IMR-90 (cell line): ENCODE measurements around the gene CIB2. TPM values are rescaled to one million over a fixed set of nuclear protein-coding genes. Genes with fewer than 3 reads are reported as not detected.

Experiments
- ATAC-seq: fragments of 200-7000 bp; cut with Tn5 transposase; 2 replicates; pipeline ENCODE4 v1.9.1; 2020; ENCODE audit warnings: low read depth, mild to moderate bottlenecking, moderate library complexity
- BruUV-seq: library from RNA; stranded (reverse); fragments of 400-500 nt; replicated peaks from 2 replicates; lab custom pipeline; 2021; lab: Mats Ljungman, UMichigan
- CTCF ChIA-PET: fragments of 300-600 bp; formaldehyde crosslinking; extraction: SDS; loops from one replicate; lab custom pipeline; 2021; ENCODE audit warnings: antibody characterized with exemption; lab: Yijun Ruan, JAX
- POLR2A ChIA-PET: fragments of 300-600 bp; sonication (Branson Sonifier 250); formaldehyde crosslinking; loops from one replicate; lab custom pipeline; 2022; ENCODE audit warnings: antibody characterized with exemption; ENCODE audit not compliant: unreplicated experiment; lab: Charles Lee
- DNase-seq: peaks from one replicate; pipeline ENCODE4 v3.0.0; 2013
- H2AFZ ChIP-seq: replicated peaks from 2 replicates; pipeline ENCODE3; 2013; ENCODE audit warnings: low read length, mild to moderate bottlenecking; ENCODE audit not compliant: poor library complexity
- H2AK5ac ChIP-seq: 2 replicates; pipeline ENCODE4 v1.6.1; 2013; ENCODE audit warnings: low read depth, low read length, inconsistent platforms
- H2AK9ac ChIP-seq: replicated peaks from 2 replicates; pipeline ENCODE3; 2013; ENCODE audit warnings: mild to moderate bottlenecking, low read depth, low read length, moderate library complexity; ENCODE audit not compliant: poor library complexity
- H2BK120ac ChIP-seq: 2 replicates; pipeline ENCODE4 v1.6.1; 2013; ENCODE audit warnings: low read depth, low read length, inconsistent platforms
- H2BK15ac ChIP-seq: 3 replicates; pipeline ENCODE4 v1.6.1; 2013; ENCODE audit warnings: low read depth, low read length, inconsistent platforms
- H2BK20ac ChIP-seq: 2 replicates; pipeline ENCODE4 v1.6.1; 2013; ENCODE audit warnings: low read depth, mild to moderate bottlenecking, inconsistent platforms, low read length, moderate library complexity
- H2BK5ac ChIP-seq: 2 replicates; pipeline ENCODE4 v1.6.1; 2013; ENCODE audit warnings: mild to moderate bottlenecking, low read depth, low read length, inconsistent platforms; ENCODE audit not compliant: poor library complexity, severe bottlenecking
- H3K14ac ChIP-seq: replicated peaks from 2 replicates; pipeline ENCODE4 v1.6.1; 2013; ENCODE audit warnings: low read depth, low read length, inconsistent platforms
- H3K18ac ChIP-seq: 2 replicates; pipeline ENCODE4 v1.6.1; 2013; ENCODE audit warnings: low read depth, low read length, control low read depth
- H3K23ac ChIP-seq: 2 replicates; pipeline ENCODE4 v1.6.1; 2013; ENCODE audit warnings: low read depth, low read length, inconsistent platforms
- H3K27ac ChIP-seq: 2 replicates; pipeline ENCODE4 v1.5.1; 2013; ENCODE audit warnings: mild to moderate bottlenecking, control low read depth, low read length; ENCODE audit not compliant: insufficient read depth
- H3K27me3 ChIP-seq: 2 replicates; pipeline ENCODE4 v1.6.1; 2013; ENCODE audit warnings: low read length; ENCODE audit not compliant: control insufficient read depth, insufficient read depth
- H3K36me3 ChIP-seq: 2 replicates; pipeline ENCODE4 v1.6.1; 2013; ENCODE audit warnings: low read length, mixed read lengths; ENCODE audit not compliant: control insufficient read depth, insufficient read depth
- H3K4ac ChIP-seq: 2 replicates; pipeline ENCODE4 v1.6.1; 2013; ENCODE audit warnings: low read depth, low read length, inconsistent platforms
- H3K4me1 ChIP-seq: 2 replicates; pipeline ENCODE4 v1.6.1; 2013; ENCODE audit warnings: low read length, mixed read lengths; ENCODE audit not compliant: control insufficient read depth, insufficient read depth
- H3K4me2 ChIP-seq: 2 replicates; pipeline ENCODE4 v1.6.1; 2013; ENCODE audit warnings: low read depth, mild to moderate bottlenecking, control low read depth, low read length, moderate library complexity
- H3K4me3 ChIP-seq: 2 replicates; pipeline ENCODE4 v1.5.1; 2013; ENCODE audit warnings: low read depth, mild to moderate bottlenecking, control low read depth, low read length, moderate library complexity; ENCODE audit not compliant: insufficient read depth
- H3K56ac ChIP-seq: 2 replicates; pipeline ENCODE4 v1.6.1; 2013; ENCODE audit warnings: low read length, inconsistent platforms; ENCODE audit not compliant: insufficient read depth; ENCODE audit errors: extremely low read depth
- H3K79me1 ChIP-seq, 2 experiments: 2 replicates each; pipeline ENCODE4 v1.6.1; 2013; ENCODE audit warnings: low read length in 2 of 2, inconsistent platforms in 1 of 2, low read depth in 1 of 2
- H3K9ac ChIP-seq: 2 replicates; pipeline ENCODE4 v1.6.1; 2013; ENCODE audit warnings: low read depth, low read length, control low read depth
- H3K9me1 ChIP-seq: 2 replicates; pipeline ENCODE4 v1.6.1; 2013; ENCODE audit warnings: low read length, inconsistent platforms; ENCODE audit not compliant: insufficient read depth
- H3K9me3 ChIP-seq: 2 replicates; pipeline ENCODE4 v1.6.1; 2013; ENCODE audit warnings: low read length; ENCODE audit not compliant: control insufficient read depth, insufficient read depth
- H4K20me1 ChIP-seq: 2 replicates; pipeline ENCODE4 v1.6.1; 2013; ENCODE audit warnings: low read length, inconsistent platforms; ENCODE audit not compliant: insufficient read depth
- H4K5ac ChIP-seq: 2 replicates; pipeline ENCODE4 v1.6.1; 2013; ENCODE audit warnings: mild to moderate bottlenecking, low read depth, low read length, control low read depth
- H4K8ac ChIP-seq, 2 experiments: 2 replicates each; pipeline ENCODE4 v1.6.1; 2013; ENCODE audit warnings: low read depth in 2 of 2, low read length in 2 of 2, control low read depth in 1 of 2, inconsistent platforms in 1 of 2
- H4K91ac ChIP-seq: 2 replicates; pipeline ENCODE4 v1.6.1; 2013; ENCODE audit warnings: low read depth, low read length, inconsistent platforms; ENCODE audit not compliant: insufficient read depth
- BHLHE40 ChIP-seq: fragments of 150-350 bp; IDR thresholded peaks from 2 replicates; pipeline ENCODE4 v1.6.1; 2016; ENCODE audit warnings: mild to moderate bottlenecking, low read depth, low read length
- CEBPB ChIP-seq: IDR thresholded peaks from 2 replicates; pipeline ENCODE4 v1.6.1; 2012; ENCODE audit warnings: low read depth, low read length, improper control_type of control experiment
- CHD1 ChIP-seq: IDR thresholded peaks from 2 replicates; pipeline ENCODE4 v1.6.1; 2012; ENCODE audit warnings: low read depth, low read length, improper control_type of control experiment
- FOS ChIP-seq: fragments of 150-350 bp; IDR thresholded peaks from 2 replicates; pipeline ENCODE4 v1.6.1; 2016; ENCODE audit warnings: low read depth, low read length
- MAFK ChIP-seq: IDR thresholded peaks from 2 replicates; pipeline ENCODE4 v1.6.1; 2012; ENCODE audit warnings: low read depth, low read length, improper control_type of control experiment
- MAZ ChIP-seq: IDR thresholded peaks from 2 replicates; pipeline ENCODE4 v1.6.1; 2012; ENCODE audit warnings: low read depth, mild to moderate bottlenecking, low read length, improper control_type of control experiment, moderate library complexity, borderline replicate concordance
- MXI1 ChIP-seq: IDR thresholded peaks from 2 replicates; pipeline ENCODE4 v1.6.1; 2012; ENCODE audit warnings: low read depth, mild to moderate bottlenecking, low read length, moderate library complexity, borderline replicate concordance
- NFE2L2 ChIP-seq: fragments of 150-350 bp; IDR thresholded peaks from 2 replicates; pipeline ENCODE4 v1.6.1; 2016; ENCODE audit warnings: low read depth, mild to moderate bottlenecking, low read length
- POLR2A ChIP-seq: IDR thresholded peaks from 2 replicates; pipeline ENCODE4 v1.6.1; 2012; ENCODE audit warnings: mild to moderate bottlenecking, low read depth, low read length
- RAD21 ChIP-seq: IDR thresholded peaks from 2 replicates; pipeline ENCODE4 v1.6.1; 2012; ENCODE audit warnings: low read length, improper control_type of control experiment
- RCOR1 ChIP-seq: IDR thresholded peaks from 2 replicates; pipeline ENCODE4 v1.6.1; 2012; ENCODE audit warnings: mild to moderate bottlenecking, low read length, improper control_type of control experiment; ENCODE audit not compliant: insufficient replicate concordance
- RFX5 ChIP-seq: IDR thresholded peaks from 2 replicates; pipeline ENCODE4 v1.8.0; 2012; ENCODE audit warnings: low read depth, mild to moderate bottlenecking, low read length, moderate library complexity
- SMC3 ChIP-seq: fragments of 150-350 bp; IDR thresholded peaks from 2 replicates; pipeline ENCODE4 v1.6.1; 2016; ENCODE audit warnings: low read depth, mild to moderate bottlenecking, antibody characterized with exemption, low read length, moderate library complexity
- WGBS, 2 experiments: methylation state at CpG; one replicate each; pipeline versions ENCODE4 v1.1.5 to v1.1.7; 2013; ENCODE audit warnings: missing lambda C conversion rate in 2 of 2; ENCODE audit not compliant: insufficient read length in 1 of 2; ENCODE audit errors: extremely low coverage in 2 of 2; 5-methylcytosine and 5-hydroxymethylcytosine counted together
- dilution Hi-C: fragments of 300-500 bp; cut with HindIII; formaldehyde crosslinking; loops from one replicate; pipeline ENCODE4 v1.14.3; 2018; ENCODE audit warnings: low sequenced_read_pairs; ENCODE audit not compliant: unreplicated experiment
- in situ Hi-C: fragments of 300-500 bp; cut with MboI; formaldehyde crosslinking; loops from 3 replicates; pipeline ENCODE4 v1.14.3; 2019; ENCODE audit warnings: low sequenced_read_pairs, inconsistent platforms, mixed read lengths
- intact Hi-C: fragments of 100-400 bp; cut with micrococcal nuclease; formaldehyde crosslinking; loops from 2 replicates; pipeline ENCODE4 v1.10.0; 2022
- polyA plus RNA-seq, 3 experiments: library from polyadenylated mRNA; depleted of rRNA; stranded (reverse); fragments of >200 nt; gene quantifications; 2 replicates each; pipeline ENCODE4 v1.2.3, GENCODE V29; 2012; ENCODE audit warnings: low replicate concordance in 1 of 3
- total RNA-seq: library from RNA; depleted of rRNA; stranded (reverse); fragments of >200 nt; gene quantifications from 2 replicates; pipeline ENCODE4 v1.2.3, GENCODE V29; 2012
- TF ChIP-seq, protein P1 (sequence below): fragments of 150-350 bp; IDR thresholded peaks from 2 replicates; pipeline ENCODE4 v1.6.1; 2016; ENCODE audit warnings: low read depth, mild to moderate bottlenecking, low read length, moderate library complexity, borderline replicate concordance
- TF ChIP-seq, protein P2 (sequence below): fragments of 150-350 bp; IDR thresholded peaks from 2 replicates; pipeline ENCODE4 v1.6.1; 2017; ENCODE audit warnings: mild to moderate bottlenecking, antibody characterized with exemption, low read length, low read depth
- TF ChIP-seq, protein P3 (sequence below): conservative IDR thresholded peaks from 2 replicates; pipeline ENCODE4 v1.5.1; 2012; ENCODE audit warnings: mild to moderate bottlenecking, low read depth, low read length, improper control_type of control experiment

CIB2 gene
- total and polyA plus RNA-seq, 2 of the 4 experiments (the other 2 are of a cell fraction): 2.2 to 2.4 TPM

DNA sequence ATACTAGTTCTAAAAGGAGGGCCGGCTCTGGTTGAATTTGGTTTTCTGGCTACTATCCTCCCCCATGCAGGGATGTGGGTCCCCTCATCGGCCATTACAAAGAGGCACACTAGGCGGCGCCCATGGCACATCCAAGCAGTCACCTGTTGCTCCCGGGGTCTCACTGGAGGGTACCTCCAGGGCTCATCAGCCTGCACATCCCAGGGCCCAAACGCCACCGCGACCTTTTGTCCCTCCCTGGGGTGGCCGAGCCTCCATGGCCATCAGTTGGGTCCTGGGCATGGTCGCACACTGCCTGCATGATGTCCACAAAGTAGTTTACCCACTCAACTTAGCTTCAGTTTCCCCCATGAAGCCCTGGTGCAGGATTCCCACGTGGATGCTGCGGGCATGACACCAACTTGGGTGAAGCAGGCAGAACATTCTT, 46.2 kb upstream of the CIB2 start:
- H3K23ac ChIP-seq: no peak overlapping the region
- intact Hi-C loops (loop anchor here (1.0 kb wide), 1 partner anchor 64 kb away; no protein-coding TSS in a partner anchor), in situ Hi-C loops (no loop called here), dilution Hi-C loops (no loop called here)
- no peak overlapping the region for H4K91ac ChIP-seq
- H2BK20ac ChIP-seq: no peak overlapping the region
- ATAC-seq (peak; percentile 68), DNase-seq (no peak)
- no peaks in the 10 kb centered on the region for H4K20me1 ChIP-seq
- no peak overlapping the region for H2BK120ac ChIP-seq
- H2BK15ac ChIP-seq: no peak overlapping the region
- H4K8ac ChIP-seq: no peak overlapping the region
- no peak overlapping the region for H4K5ac ChIP-seq
- H3K79me1 ChIP-seq: no peaks in the 10 kb centered on the region
- H3K36me3 ChIP-seq: peaks cover 3% of the 10 kb centered on the region; the same call in 1 of the 2 replicates
- no TSS peak for BruUV-seq
- H3K27ac ChIP-seq: no peak overlapping the region
- H2AFZ ChIP-seq: no peak overlapping the region
- H2AK9ac ChIP-seq: peak overlapping the region; percentile 19
- H3K9me3 ChIP-seq: no peaks in the 10 kb centered on the region
- H3K56ac ChIP-seq: no peak overlapping the region
- no peak overlapping the region for H3K4ac ChIP-seq
- H3K4me1 ChIP-seq: no peaks in the 10 kb centered on the region
- no peak overlapping the region for H3K14ac ChIP-seq
- no peak overlapping the region for H2AK5ac ChIP-seq
- TF ChIP-seq CEBPB (no peak), MXI1 (no peak), RCOR1 (no peak), POLR2A (no peak), RAD21 (peak; percentile 62), SMC3 (peak; percentile 55), CHD1 (no peak), FOS (no peak), NFE2L2 (no peak), RFX5 (no peak), MAZ (no peak), MAFK (no peak), BHLHE40 (no peak)
- TF ChIP-seq, protein P1, sequence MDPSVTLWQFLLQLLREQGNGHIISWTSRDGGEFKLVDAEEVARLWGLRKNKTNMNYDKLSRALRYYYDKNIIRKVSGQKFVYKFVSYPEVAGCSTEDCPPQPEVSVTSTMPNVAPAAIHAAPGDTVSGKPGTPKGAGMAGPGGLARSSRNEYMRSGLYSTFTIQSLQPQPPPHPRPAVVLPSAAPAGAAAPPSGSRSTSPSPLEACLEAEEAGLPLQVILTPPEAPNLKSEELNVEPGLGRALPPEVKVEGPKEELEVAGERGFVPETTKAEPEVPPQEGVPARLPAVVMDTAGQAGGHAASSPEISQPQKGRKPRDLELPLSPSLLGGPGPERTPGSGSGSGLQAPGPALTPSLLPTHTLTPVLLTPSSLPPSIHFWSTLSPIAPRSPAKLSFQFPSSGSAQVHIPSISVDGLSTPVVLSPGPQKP: no peak
- TF ChIP-seq, protein P2, sequence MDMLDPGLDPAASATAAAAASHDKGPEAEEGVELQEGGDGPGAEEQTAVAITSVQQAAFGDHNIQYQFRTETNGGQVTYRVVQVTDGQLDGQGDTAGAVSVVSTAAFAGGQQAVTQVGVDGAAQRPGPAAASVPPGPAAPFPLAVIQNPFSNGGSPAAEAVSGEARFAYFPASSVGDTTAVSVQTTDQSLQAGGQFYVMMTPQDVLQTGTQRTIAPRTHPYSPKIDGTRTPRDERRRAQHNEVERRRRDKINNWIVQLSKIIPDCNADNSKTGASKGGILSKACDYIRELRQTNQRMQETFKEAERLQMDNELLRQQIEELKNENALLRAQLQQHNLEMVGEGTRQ: no peak
- TF ChIP-seq, protein P3, sequence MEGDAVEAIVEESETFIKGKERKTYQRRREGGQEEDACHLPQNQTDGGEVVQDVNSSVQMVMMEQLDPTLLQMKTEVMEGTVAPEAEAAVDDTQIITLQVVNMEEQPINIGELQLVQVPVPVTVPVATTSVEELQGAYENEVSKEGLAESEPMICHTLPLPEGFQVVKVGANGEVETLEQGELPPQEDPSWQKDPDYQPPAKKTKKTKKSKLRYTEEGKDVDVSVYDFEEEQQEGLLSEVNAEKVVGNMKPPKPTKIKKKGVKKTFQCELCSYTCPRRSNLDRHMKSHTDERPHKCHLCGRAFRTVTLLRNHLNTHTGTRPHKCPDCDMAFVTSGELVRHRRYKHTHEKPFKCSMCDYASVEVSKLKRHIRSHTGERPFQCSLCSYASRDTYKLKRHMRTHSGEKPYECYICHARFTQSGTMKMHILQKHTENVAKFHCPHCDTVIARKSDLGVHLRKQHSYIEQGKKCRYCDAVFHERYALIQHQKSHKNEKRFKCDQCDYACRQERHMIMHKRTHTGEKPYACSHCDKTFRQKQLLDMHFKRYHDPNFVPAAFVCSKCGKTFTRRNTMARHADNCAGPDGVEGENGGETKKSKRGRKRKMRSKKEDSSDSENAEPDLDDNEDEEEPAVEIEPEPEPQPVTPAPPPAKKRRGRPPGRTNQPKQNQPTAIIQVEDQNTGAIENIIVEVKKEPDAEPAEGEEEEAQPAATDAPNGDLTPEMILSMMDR: peak; percentile 59
- ChIA-PET POLR2A (no interaction called here), CTCF (interaction anchor here (0.6 to 1.5 kb wide), 6 partner anchors 13 to 245 kb away, joined by 3 read pairs; no protein-coding TSS in a partner anchor)
- no peak overlapping the region for H3K4me2 ChIP-seq
- no peak overlapping the region for H3K9ac ChIP-seq
- H3K18ac ChIP-seq: no peak overlapping the region
- H2BK5ac ChIP-seq: no peak overlapping the region
- H3K27me3 ChIP-seq: peaks cover 6% of the 10 kb centered on the region
- H3K9me1 ChIP-seq: no peaks in the 10 kb centered on the region; the same call in 1 of the 2 replicates
- WGBS, 2 experiments: 12% methylated on average over 5 of the region's 12 CpGs; no CpG with 5 or more reads in 1 of the 2 experiments
- H3K4me3 ChIP-seq: no peak overlapping the region
